PC-3 (cell line): Measurements from ENCODE around the gene SMIM36. TPM values are rescaled to one million over a fixed set of nuclear protein-coding genes. Genes with fewer than 3 reads are reported as not detected.

Source experiments
- ATAC-seq: fragments of 200-7000 bp; cut with Tn5 transposase; 2 replicates; pipeline ENCODE4 v1.9.1; 2020; ENCODE audit warnings: mild to moderate bottlenecking, moderate library complexity
- BruUV-seq: library from RNA; stranded (reverse); fragments of 400-500 nt; replicated peaks from 2 replicates; lab custom pipeline; 2021; lab: Mats Ljungman, UMichigan
- CTCF ChIA-PET: fragments of 300-600 bp; sonication (Branson Sonifier 250); formaldehyde crosslinking; loops from one replicate; lab custom pipeline; 2022; ENCODE audit warnings: antibody characterized with exemption; lab: Charles Lee
- POLR2A ChIA-PET: fragments of 300-600 bp; sonication (Branson Sonifier 250); formaldehyde crosslinking; loops from one replicate; lab custom pipeline; 2022; ENCODE audit warnings: antibody characterized with exemption; ENCODE audit not compliant: unreplicated experiment; lab: Charles Lee
- DNase-seq: peaks from one replicate; pipeline ENCODE4 v3.0.0-alpha.2; 2015
- H2AFZ ChIP-seq: fragments of 300-600 bp; sonication (generic); 2 replicates; pipeline ENCODE4 v1.6.0; 2016; ENCODE audit warnings: antibody characterized with exemption, low read length
- H3F3A ChIP-seq: fragments of 300-600 bp; sonication (generic); one replicate; pipeline ENCODE4 v1.6.0; 2017; ENCODE audit warnings: antibody characterized with exemption, low read length, control low read depth, mild to moderate bottlenecking; ENCODE audit not compliant: unreplicated experiment
- H3K27ac ChIP-seq: fragments of 300-600 bp; sonication (generic); 2 replicates; pipeline ENCODE4 v1.5.1; 2016; ENCODE audit warnings: mild to moderate bottlenecking, low read length
- H3K27me3 ChIP-seq: fragments of 300-600 bp; sonication (generic); 2 replicates; pipeline ENCODE4 v1.6.1; 2016; ENCODE audit warnings: low read length, mixed read lengths
- H3K36me3 ChIP-seq: fragments of 300-600 bp; sonication (generic); 2 replicates; pipeline ENCODE4 v1.6.1; 2016; ENCODE audit warnings: low read depth, mixed run types, low read length, mixed read lengths
- H3K4me1 ChIP-seq: fragments of 300-600 bp; sonication (generic); 2 replicates; pipeline ENCODE4 v1.5.1; 2016; ENCODE audit warnings: low read length; ENCODE audit not compliant: insufficient read depth
- H3K4me2 ChIP-seq: fragments of 300-600 bp; sonication (generic); 2 replicates; pipeline ENCODE4 v1.6.0; 2016; ENCODE audit warnings: low read length
- H3K4me3 ChIP-seq: fragments of 300-600 bp; sonication (generic); 2 replicates; pipeline ENCODE4 v1.5.1; 2016; ENCODE audit warnings: mild to moderate bottlenecking, low read length, mixed read lengths
- H3K79me2 ChIP-seq: fragments of 300-600 bp; sonication (generic); 2 replicates; pipeline ENCODE4 v1.6.1; 2017; ENCODE audit warnings: low read length, mixed read lengths
- H3K9ac ChIP-seq: fragments of 300-600 bp; sonication (generic); 2 replicates; pipeline ENCODE4 v1.6.0; 2016; ENCODE audit warnings: mild to moderate bottlenecking, low read length
- H3K9me2 ChIP-seq: fragments of 300-600 bp; sonication (generic); replicated peaks from 2 replicates; pipeline ENCODE4 v1.6.1; 2016; ENCODE audit warnings: mixed run types, low read length, mixed read lengths
- H3K9me3 ChIP-seq: fragments of 300-600 bp; sonication (generic); 2 replicates; pipeline ENCODE4 v1.6.1; 2016; ENCODE audit warnings: low read length, mixed read lengths
- H4K20me1 ChIP-seq: fragments of 300-600 bp; sonication (generic); 2 replicates; pipeline ENCODE4 v1.6.1; 2016; ENCODE audit warnings: low read length, mixed read lengths
- CTCF ChIP-seq: fragments of 300-600 bp; sonication (generic); conservative IDR thresholded peaks from 2 replicates; pipeline ENCODE4 v1.5.1; 2017; ENCODE audit warnings: antibody characterized with exemption, low read depth, mild to moderate bottlenecking, low read length
- EZH2 ChIP-seq: fragments of 300-600 bp; sonication (generic); IDR thresholded peaks from one replicate; pipeline ENCODE4 v1.6.1; 2017; ENCODE audit warnings: antibody characterized with exemption, mild to moderate bottlenecking, low read length; ENCODE audit not compliant: unreplicated experiment
- EZH2phosphoT487 ChIP-seq: fragments of 300-600 bp; sonication (generic); IDR thresholded peaks from 2 replicates; pipeline ENCODE4 v1.6.1; 2018; ENCODE audit warnings: mild to moderate bottlenecking, antibody characterized with exemption, low read length, borderline replicate concordance
- intact Hi-C: fragments of 100-400 bp; cut with micrococcal nuclease; formaldehyde crosslinking; loops from 2 replicates; pipeline ENCODE4 v1.9.0; 2023
- total RNA-seq: library from RNA; depleted of rRNA; stranded (reverse); fragments of >200 nt; gene quantifications from 2 replicates; pipeline ENCODE4 v1.2.3, GENCODE V29; 2014; rRNA removed

Gene SMIM36
- total RNA-seq, 1 experiment from 2014 or later = not detected

- H3K9ac ChIP-seq = no peak overlapping the region
- POLR2A ChIA-PET = no interaction called here
- peak; percentile 100 for ATAC-seq
These were observed 108.9 kb downstream of the SMIM36 start for GRCh38 chr17:55402374-55402773.

More at GRCh38 chr17:55402374-55402773, 108.9 kb downstream of the SMIM36 start:
- H3K9me2 ChIP-seq = no peaks in the 10 kb centered on the region
- no peaks in the 10 kb centered on the region for H3F3A ChIP-seq
- TF ChIP-seq EZH2 (no peak), EZH2phosphoT487 (no peak), CTCF (no peak)
- no peaks in the 10 kb centered on the region for H3K9me3 ChIP-seq
- no peaks in the 10 kb centered on the region for H4K20me1 ChIP-seq
- 0 out of 2 replicates have a peak, but pooled peaks cover 4% of the 10 kb centered on the region for H3K36me3 ChIP-seq
- H2AFZ ChIP-seq = no peak overlapping the region
- no peak overlapping the region for H3K4me3 ChIP-seq
- peak overlapping the region; percentile 36 for H3K4me2 ChIP-seq
- H3K79me2 ChIP-seq = no peaks in the 10 kb centered on the region
- H3K4me1 ChIP-seq = peaks cover 15% of the 10 kb centered on the region
- BruUV-seq = no TSS peak
- DNase-seq = peak; percentile 88
- intact Hi-C loops = loop anchor here (2.0 kb wide), 1 partner anchor 30 kb away; no protein-coding TSS in a partner anchor
- no peaks in the 10 kb centered on the region for H3K27me3 ChIP-seq
- H3K27ac ChIP-seq = no peak overlapping the region
- CTCF ChIA-PET = no interaction called here

Other genes with a start within 250 kb of the SMIM36 start
- 0.23 and 0.66 TPM in 2 replicates for gene HLF, start 246.5 kb downstream of the SMIM36 start, total RNA-seq
- gene MMD, start 89.6 kb downstream of the SMIM36 start, total RNA-seq = 10.9 and 24.1 TPM in 2 replicates
- gene TMEM100, start 211.4 kb upstream of the SMIM36 start, total RNA-seq = not detected in 2 replicates
- 15.4 and 17.6 TPM in 2 replicates for gene PCTP, start 239.6 kb upstream of the SMIM36 start, total RNA-seq